ENCODE data around the gene GAK.

- TF ChIP-seq JUND (IDR thresholded peaks at IDR 0.05) (no peak), EP300 (IDR thresholded peaks at IDR 0.05; ENCODE audit: borderline replicate concordance in 1 of 2, low read depth in 1 of 2, low read length in 1 of 2) (no peak), FOXM1 (IDR thresholded peaks at IDR 0.05; ENCODE audit: low read depth) (no peak), RAD21 (IDR thresholded peaks at IDR 0.05; ENCODE audit: low read length) (no peak), YY1 (IDR thresholded peaks at IDR 0.05; ENCODE audit: low read depth) (no peak), RFX5 (IDR thresholded peaks at IDR 0.05; ENCODE audit: low read length) (no peak), EZH2phosphoT487 (IDR thresholded peaks at IDR 0.05; ENCODE audit: borderline replicate concordance, low read depth) (no peak), TEAD4 (IDR thresholded peaks at IDR 0.05; ENCODE audit: borderline replicate concordance, insufficient read depth) (no peak), ZBTB33 (IDR thresholded peaks at IDR 0.05; ENCODE audit: borderline replicate concordance, low read depth) (no peak), NRF1 (IDR thresholded peaks at IDR 0.05; ENCODE audit: low read depth, low read length) (no peak)
- TF ChIP-seq, protein P1, sequence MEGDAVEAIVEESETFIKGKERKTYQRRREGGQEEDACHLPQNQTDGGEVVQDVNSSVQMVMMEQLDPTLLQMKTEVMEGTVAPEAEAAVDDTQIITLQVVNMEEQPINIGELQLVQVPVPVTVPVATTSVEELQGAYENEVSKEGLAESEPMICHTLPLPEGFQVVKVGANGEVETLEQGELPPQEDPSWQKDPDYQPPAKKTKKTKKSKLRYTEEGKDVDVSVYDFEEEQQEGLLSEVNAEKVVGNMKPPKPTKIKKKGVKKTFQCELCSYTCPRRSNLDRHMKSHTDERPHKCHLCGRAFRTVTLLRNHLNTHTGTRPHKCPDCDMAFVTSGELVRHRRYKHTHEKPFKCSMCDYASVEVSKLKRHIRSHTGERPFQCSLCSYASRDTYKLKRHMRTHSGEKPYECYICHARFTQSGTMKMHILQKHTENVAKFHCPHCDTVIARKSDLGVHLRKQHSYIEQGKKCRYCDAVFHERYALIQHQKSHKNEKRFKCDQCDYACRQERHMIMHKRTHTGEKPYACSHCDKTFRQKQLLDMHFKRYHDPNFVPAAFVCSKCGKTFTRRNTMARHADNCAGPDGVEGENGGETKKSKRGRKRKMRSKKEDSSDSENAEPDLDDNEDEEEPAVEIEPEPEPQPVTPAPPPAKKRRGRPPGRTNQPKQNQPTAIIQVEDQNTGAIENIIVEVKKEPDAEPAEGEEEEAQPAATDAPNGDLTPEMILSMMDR (IDR thresholded peaks at IDR 0.05), result no peak
- TF ChIP-seq, protein P2, sequence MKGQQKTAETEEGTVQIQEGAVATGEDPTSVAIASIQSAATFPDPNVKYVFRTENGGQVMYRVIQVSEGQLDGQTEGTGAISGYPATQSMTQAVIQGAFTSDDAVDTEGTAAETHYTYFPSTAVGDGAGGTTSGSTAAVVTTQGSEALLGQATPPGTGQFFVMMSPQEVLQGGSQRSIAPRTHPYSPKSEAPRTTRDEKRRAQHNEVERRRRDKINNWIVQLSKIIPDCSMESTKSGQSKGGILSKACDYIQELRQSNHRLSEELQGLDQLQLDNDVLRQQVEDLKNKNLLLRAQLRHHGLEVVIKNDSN (IDR thresholded peaks at IDR 0.05; ENCODE audit: borderline replicate concordance, low read depth), result no peak
- TF ChIP-seq, protein P3, sequence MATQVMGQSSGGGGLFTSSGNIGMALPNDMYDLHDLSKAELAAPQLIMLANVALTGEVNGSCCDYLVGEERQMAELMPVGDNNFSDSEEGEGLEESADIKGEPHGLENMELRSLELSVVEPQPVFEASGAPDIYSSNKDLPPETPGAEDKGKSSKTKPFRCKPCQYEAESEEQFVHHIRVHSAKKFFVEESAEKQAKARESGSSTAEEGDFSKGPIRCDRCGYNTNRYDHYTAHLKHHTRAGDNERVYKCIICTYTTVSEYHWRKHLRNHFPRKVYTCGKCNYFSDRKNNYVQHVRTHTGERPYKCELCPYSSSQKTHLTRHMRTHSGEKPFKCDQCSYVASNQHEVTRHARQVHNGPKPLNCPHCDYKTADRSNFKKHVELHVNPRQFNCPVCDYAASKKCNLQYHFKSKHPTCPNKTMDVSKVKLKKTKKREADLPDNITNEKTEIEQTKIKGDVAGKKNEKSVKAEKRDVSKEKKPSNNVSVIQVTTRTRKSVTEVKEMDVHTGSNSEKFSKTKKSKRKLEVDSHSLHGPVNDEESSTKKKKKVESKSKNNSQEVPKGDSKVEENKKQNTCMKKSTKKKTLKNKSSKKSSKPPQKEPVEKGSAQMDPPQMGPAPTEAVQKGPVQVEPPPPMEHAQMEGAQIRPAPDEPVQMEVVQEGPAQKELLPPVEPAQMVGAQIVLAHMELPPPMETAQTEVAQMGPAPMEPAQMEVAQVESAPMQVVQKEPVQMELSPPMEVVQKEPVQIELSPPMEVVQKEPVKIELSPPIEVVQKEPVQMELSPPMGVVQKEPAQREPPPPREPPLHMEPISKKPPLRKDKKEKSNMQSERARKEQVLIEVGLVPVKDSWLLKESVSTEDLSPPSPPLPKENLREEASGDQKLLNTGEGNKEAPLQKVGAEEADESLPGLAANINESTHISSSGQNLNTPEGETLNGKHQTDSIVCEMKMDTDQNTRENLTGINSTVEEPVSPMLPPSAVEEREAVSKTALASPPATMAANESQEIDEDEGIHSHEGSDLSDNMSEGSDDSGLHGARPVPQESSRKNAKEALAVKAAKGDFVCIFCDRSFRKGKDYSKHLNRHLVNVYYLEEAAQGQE (IDR thresholded peaks at IDR 0.05; ENCODE audit: low read depth, low read length), result no peak
Observed at GRCh38 chr4:962231-963208, 30.4 kb upstream of the GAK start.

Measured in SK-N-SH (cell line).